PC-9 (cell line): Measurements from ENCODE around the gene EFNA3. TPM values are rescaled to one million over a fixed set of nuclear protein-coding genes. Genes with fewer than 3 reads are reported as not detected.
A peak's percentile ranks its signal among the peaks of the same experiment; 100 is the strongest.

Experiments
- Bru-seq: library from RNA; stranded (reverse); fragments of 400-500 nt; gene quantifications from one replicate; lab custom pipeline; 2021; lab: Mats Ljungman, UMichigan
- BruChase-seq, 2 experiments: library from RNA; stranded (reverse); fragments of 400-500 nt; gene quantifications; one replicate each; lab custom pipeline; 2021; lab: Mats Ljungman, UMichigan
- BruUV-seq: library from RNA; stranded (reverse); fragments of 400-500 nt; replicated peaks from 2 replicates; lab custom pipeline; 2021; lab: Mats Ljungman, UMichigan
- CTCF ChIA-PET: fragments of 300-600 bp; sonication (Branson Sonifier 250); formaldehyde crosslinking; loops from one replicate; lab custom pipeline; 2022; ENCODE audit warnings: antibody characterized with exemption; lab: Charles Lee
- POLR2A ChIA-PET: fragments of 300-600 bp; sonication (Branson Sonifier 250); formaldehyde crosslinking; loops from one replicate; lab custom pipeline; 2022; ENCODE audit warnings: antibody characterized with exemption; ENCODE audit not compliant: unreplicated experiment; lab: Charles Lee
- DNase-seq, 2 experiments: peaks; one replicate each; pipeline versions ENCODE4 v3.0.0 to v3.0.0-alpha.2; 2015 to 2022; ENCODE audit warnings: mixed read lengths in 1 of 2
- H2AFZ ChIP-seq: fragments of 200-600 bp; sonication (generic); 2 replicates; pipeline ENCODE4 v1.8.1; 2017; ENCODE audit warnings: antibody characterized with exemption
- H3F3A ChIP-seq: fragments of 200-600 bp; sonication (generic); 2 replicates; pipeline ENCODE4 v1.8.1; 2017; ENCODE audit warnings: antibody characterized with exemption, mild to moderate bottlenecking, low read depth; ENCODE audit not compliant: insufficient read depth
- H3K27ac ChIP-seq: fragments of 200-600 bp; sonication (generic); 2 replicates; pipeline ENCODE4 v1.6.1; 2016; ENCODE audit warnings: mixed run types
- H3K27me3 ChIP-seq: fragments of 200-600 bp; sonication (generic); 2 replicates; pipeline ENCODE4 v1.6.1; 2016; ENCODE audit warnings: low read depth, mixed run types; ENCODE audit not compliant: insufficient read depth
- H3K36me3 ChIP-seq: fragments of 200-600 bp; sonication (generic); 2 replicates; pipeline ENCODE4 v1.6.1; 2016; ENCODE audit warnings: low read depth, mixed run types
- H3K4me1 ChIP-seq: fragments of 200-600 bp; sonication (generic); replicated peaks from 2 replicates; pipeline ENCODE4 v1.6.1; 2016; ENCODE audit warnings: mixed run types; ENCODE audit not compliant: insufficient read depth
- H3K4me2 ChIP-seq: fragments of 200-600 bp; sonication (generic); 2 replicates; pipeline ENCODE4 v1.6.1; 2017; ENCODE audit warnings: mixed run types
- H3K4me3 ChIP-seq: fragments of 200-600 bp; sonication (generic); 2 replicates; pipeline ENCODE4 v1.6.1; 2016; ENCODE audit warnings: mixed run types
- H3K79me2 ChIP-seq: fragments of 200-600 bp; sonication (generic); 2 replicates; pipeline ENCODE4 v1.6.1; 2017; ENCODE audit warnings: low read depth, mixed run types
- H3K9me2 ChIP-seq: fragments of 200-600 bp; sonication (generic); 2 replicates; pipeline ENCODE4 v1.8.1; 2017; ENCODE audit warnings: mild to moderate bottlenecking; ENCODE audit not compliant: insufficient read depth
- H3K9me3 ChIP-seq: fragments of 200-600 bp; sonication (generic); 2 replicates; pipeline ENCODE4 v1.8.1; 2016; ENCODE audit warnings: low read depth; ENCODE audit not compliant: insufficient read depth
- H4K20me1 ChIP-seq: fragments of 200-600 bp; sonication (generic); 2 replicates; pipeline ENCODE4 v1.8.1; 2017; ENCODE audit not compliant: insufficient read depth
- CTCF ChIP-seq: fragments of 200-600 bp; sonication (generic); conservative IDR thresholded peaks from 2 replicates; pipeline ENCODE4 v1.6.1; 2017; ENCODE audit warnings: mixed run types, antibody characterized with exemption, mild to moderate bottlenecking, moderate library complexity
- EZH2 ChIP-seq: fragments of 200-600 bp; sonication (generic); IDR thresholded peaks from 2 replicates; pipeline ENCODE4 v1.8.0; 2017; ENCODE audit warnings: antibody characterized with exemption, low read depth
- intact Hi-C: fragments of 100-400 bp; cut with micrococcal nuclease; formaldehyde crosslinking; loops from one replicate; pipeline ENCODE4 v1.10.0; 2022; ENCODE audit not compliant: unreplicated experiment
- long read RNA-seq: library from polyadenylated mRNA; stranded (forward); transcript quantifications from one replicate; pipeline ENCODE4 v2.0.0, GENCODE V29; 2022
- total RNA-seq: library from RNA; stranded (reverse); gene quantifications from 2 replicates; pipeline ENCODE4 v1.2.3, GENCODE V29; 2021

The EFNA3 gene
- 6.7 and 8.8 TPM in 2 replicates for total RNA-seq
- Bru-seq, nascent RNA, result percentile 41 among the genes with signal in this experiment
- percentile 55 among the genes with signal in this experiment for BruChase-seq, experiment 1, labeled RNA remaining after a 2-hour chase
- percentile 62 among the genes with signal in this experiment for BruChase-seq, experiment 2, labeled RNA remaining after a 6-hour chase
- long read RNA-seq, transcript EFNA3-203 (4 exons, 776 nt), result major isoform, 8 of 16 reads
- long read RNA-seq, partial matches to known transcripts, result 5 of 16 reads
- long read RNA-seq, other reads (novel, unspliced or antisense), result 0 of 16 reads

GRCh38 chr1:155078469-155079209, at the start of gene EFNA3:
Gene EFNA3 (plus strand): TSS chr1:155078837. CDS start chr1:155078942, 105 bp downstream.
- POLR2A ChIA-PET, result interaction anchor here (0.7 to 0.8 kb wide), 2 partner anchors 615 to 1370 kb away, joined by 6 to 9 read pairs; no protein-coding TSS in a partner anchor
- peak; percentile 33 to 73 for DNase-seq
- no peaks in the 10 kb centered on the region for H4K20me1 ChIP-seq
- H3K9me3 ChIP-seq, result no peaks in the 10 kb centered on the region
- intact Hi-C loops, result no loop called here
- H3K27me3 ChIP-seq, result peaks cover 35% of the 10 kb centered on the region
- H3K4me2 ChIP-seq, result peak within 1 kb of the TSS; percentile 88
- no peaks in the 10 kb centered on the region for H3K9me2 ChIP-seq
- peak within 1 kb of the TSS; percentile 63; the same call in 1 of the 2 replicates for H3K4me3 ChIP-seq
- no TSS peak for BruUV-seq
- peaks cover 53% of the 10 kb centered on the region for H3K4me1 ChIP-seq
- H3K27ac ChIP-seq, result no peak within 1 kb of the TSS
- H3K36me3 ChIP-seq, result no peaks in the 10 kb centered on the region
- peak within 1 kb of the TSS; percentile 61; the same call in 1 of the 2 replicates for H2AFZ ChIP-seq
- no peak for TF ChIP-seq EZH2
- no peak for TF ChIP-seq CTCF
- CTCF ChIA-PET, result interaction anchor here (0.5 kb wide), 1 partner anchor 115 kb away, joined by 3 read pairs; no protein-coding TSS in a partner anchor
- H3F3A ChIP-seq, result peaks cover 32% of the 10 kb centered on the region; the same call in 1 of the 2 replicates
- H3K79me2 ChIP-seq, result no peaks in the 10 kb centered on the region

- Histone ChIP-seq H3K4me2 (no peak overlapping the region), H3K27ac (no peak overlapping the region), H3K36me3 (no peaks in the 10 kb centered on the region), H3F3A (peaks cover 17% of the 10 kb centered on the region; the same call in 1 of the 2 replicates), H3K4me3 (no peak overlapping the region), H3K4me1 (peaks cover 29% of the 10 kb centered on the region), H3K9me3 (no peaks in the 10 kb centered on the region), H2AFZ (no peak overlapping the region), H4K20me1 (no peaks in the 10 kb centered on the region), H3K27me3 (no peaks in the 10 kb centered on the region), H3K79me2 (no peaks in the 10 kb centered on the region), H3K9me2 (no peaks in the 10 kb centered on the region)
- no peak for DNase-seq
- ChIA-PET CTCF (no interaction called here), POLR2A (no interaction called here)
- no peak for TF ChIP-seq CTCF
- no peak for TF ChIP-seq EZH2
- no TSS peak for BruUV-seq
- intact Hi-C loops, result no loop called here
Observed at GRCh38 chr1:155029513-155030242, 49.0 kb upstream of the EFNA3 start.

DNA sequence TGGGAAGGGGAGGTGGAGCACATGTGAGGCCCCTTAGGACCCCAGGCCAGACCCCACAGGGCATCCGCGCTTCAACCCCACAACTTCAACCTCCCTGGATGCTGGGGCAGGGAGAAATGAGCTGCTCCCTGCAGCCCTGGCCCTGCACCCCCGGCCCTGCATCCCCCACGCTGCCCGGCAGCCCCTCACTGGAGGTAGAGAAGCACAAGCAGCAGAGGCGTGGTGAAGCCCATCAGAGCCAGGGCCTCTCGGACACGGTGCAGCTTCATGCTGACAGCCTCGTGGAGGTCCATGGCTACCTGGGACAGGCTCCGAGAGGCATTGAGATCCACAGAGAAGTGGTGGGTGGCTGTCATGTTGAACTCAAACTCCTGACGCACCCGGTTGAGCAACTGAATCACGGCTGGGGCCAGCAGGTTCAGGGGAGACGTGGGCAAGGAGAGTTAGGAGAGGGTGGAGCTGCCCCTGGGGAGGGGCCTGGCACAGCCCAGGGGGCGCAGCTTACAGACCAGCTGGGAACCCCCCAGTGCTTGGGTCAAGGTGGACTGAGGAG, 48.3 kb upstream of the EFNA3 start:
- CTCF ChIA-PET, result no interaction called here
- Histone ChIP-seq H3K9me3 (no peaks in the 10 kb centered on the region), H3K27me3 (no peaks in the 10 kb centered on the region), H4K20me1 (no peaks in the 10 kb centered on the region), H2AFZ (no peak overlapping the region), H3K36me3 (no peaks in the 10 kb centered on the region), H3K27ac (no peak overlapping the region), H3K79me2 (no peaks in the 10 kb centered on the region), H3K4me3 (no peak overlapping the region), H3K9me2 (no peaks in the 10 kb centered on the region), H3K4me1 (peaks cover 23% of the 10 kb centered on the region), H3K4me2 (no peak overlapping the region), H3F3A (peaks cover 11% of the 10 kb centered on the region; the same call in 1 of the 2 replicates)
- intact Hi-C loops, result no loop called here
- DNase-seq, result no peak
- no peak for TF ChIP-seq CTCF
- no TSS peak for BruUV-seq
- POLR2A ChIA-PET, result no interaction called here
